ENCODE data around the gene SLX9.

The SLX9 gene

GRCh38 chr21:45003331-45004058, 63.7 kb downstream of the SLX9 start:
- DNase-seq (ENCODE audit: low read depth): no peak

- no peak for DNase-seq (ENCODE audit: low read depth)
These were observed 64.2 kb downstream of the SLX9 start for GRCh38 chr21:45004059-45004422.

GRCh38 chr21:45004481-45005247, 64.8 kb downstream of the SLX9 start:
- DNase-seq (ENCODE audit: low read depth): no peak

- no peak for DNase-seq (ENCODE audit: low read depth)
These were observed 66.8 kb downstream of the SLX9 start for GRCh38 chr21:45006536-45007095.

GRCh38 chr21:45009616-45010015, 69.8 kb downstream of the SLX9 start:
- no peak for DNase-seq (ENCODE audit: low read depth)

GRCh38 chr21:45010096-45010495, 70.3 kb downstream of the SLX9 start:
- no peak for DNase-seq (ENCODE audit: low read depth)

GRCh38 chr21:45010860-45011259, 71.0 kb downstream of the SLX9 start:
- no peak for DNase-seq (ENCODE audit: low read depth)

GRCh38 chr21:45011426-45011825, 71.6 kb downstream of the SLX9 start:
- DNase-seq (ENCODE audit: low read depth): no peak

GRCh38 chr21:45011911-45012661, 72.3 kb downstream of the SLX9 start:
- peak; percentile 98 for DNase-seq (ENCODE audit: low read depth)

GRCh38 chr21:45012662-45013259, 72.9 kb downstream of the SLX9 start:
- DNase-seq (ENCODE audit: low read depth): no peak

- DNase-seq (ENCODE audit: low read depth): no peak
These were observed 73.5 kb downstream of the SLX9 start for GRCh38 chr21:45013260-45013841.

GRCh38 chr21:45014747-45015468, 75.1 kb downstream of the SLX9 start:
- no peak for DNase-seq (ENCODE audit: low read depth)

GRCh38 chr21:45015469-45015860, 75.6 kb downstream of the SLX9 start:
- no peak for DNase-seq (ENCODE audit: low read depth)

GRCh38 chr21:45016031-45016405, 76.2 kb downstream of the SLX9 start:
- DNase-seq (ENCODE audit: low read depth): no peak

- no peak for DNase-seq (ENCODE audit: low read depth)
These were observed 76.7 kb downstream of the SLX9 start for GRCh38 chr21:45016406-45017038.

- no peak for DNase-seq (ENCODE audit: low read depth)
These were observed 77.5 kb downstream of the SLX9 start for GRCh38 chr21:45017039-45017960.

GRCh38 chr21:45018131-45019075, 78.6 kb downstream of the SLX9 start:
- no peak for DNase-seq (ENCODE audit: low read depth)
